ENCODE data around the gene STAT6.

The STAT6 gene, protein sequence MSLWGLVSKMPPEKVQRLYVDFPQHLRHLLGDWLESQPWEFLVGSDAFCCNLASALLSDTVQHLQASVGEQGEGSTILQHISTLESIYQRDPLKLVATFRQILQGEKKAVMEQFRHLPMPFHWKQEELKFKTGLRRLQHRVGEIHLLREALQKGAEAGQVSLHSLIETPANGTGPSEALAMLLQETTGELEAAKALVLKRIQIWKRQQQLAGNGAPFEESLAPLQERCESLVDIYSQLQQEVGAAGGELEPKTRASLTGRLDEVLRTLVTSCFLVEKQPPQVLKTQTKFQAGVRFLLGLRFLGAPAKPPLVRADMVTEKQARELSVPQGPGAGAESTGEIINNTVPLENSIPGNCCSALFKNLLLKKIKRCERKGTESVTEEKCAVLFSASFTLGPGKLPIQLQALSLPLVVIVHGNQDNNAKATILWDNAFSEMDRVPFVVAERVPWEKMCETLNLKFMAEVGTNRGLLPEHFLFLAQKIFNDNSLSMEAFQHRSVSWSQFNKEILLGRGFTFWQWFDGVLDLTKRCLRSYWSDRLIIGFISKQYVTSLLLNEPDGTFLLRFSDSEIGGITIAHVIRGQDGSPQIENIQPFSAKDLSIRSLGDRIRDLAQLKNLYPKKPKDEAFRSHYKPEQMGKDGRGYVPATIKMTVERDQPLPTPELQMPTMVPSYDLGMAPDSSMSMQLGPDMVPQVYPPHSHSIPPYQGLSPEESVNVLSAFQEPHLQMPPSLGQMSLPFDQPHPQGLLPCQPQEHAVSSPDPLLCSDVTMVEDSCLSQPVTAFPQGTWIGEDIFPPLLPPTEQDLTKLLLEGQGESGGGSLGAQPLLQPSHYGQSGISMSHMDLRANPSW

DNA sequence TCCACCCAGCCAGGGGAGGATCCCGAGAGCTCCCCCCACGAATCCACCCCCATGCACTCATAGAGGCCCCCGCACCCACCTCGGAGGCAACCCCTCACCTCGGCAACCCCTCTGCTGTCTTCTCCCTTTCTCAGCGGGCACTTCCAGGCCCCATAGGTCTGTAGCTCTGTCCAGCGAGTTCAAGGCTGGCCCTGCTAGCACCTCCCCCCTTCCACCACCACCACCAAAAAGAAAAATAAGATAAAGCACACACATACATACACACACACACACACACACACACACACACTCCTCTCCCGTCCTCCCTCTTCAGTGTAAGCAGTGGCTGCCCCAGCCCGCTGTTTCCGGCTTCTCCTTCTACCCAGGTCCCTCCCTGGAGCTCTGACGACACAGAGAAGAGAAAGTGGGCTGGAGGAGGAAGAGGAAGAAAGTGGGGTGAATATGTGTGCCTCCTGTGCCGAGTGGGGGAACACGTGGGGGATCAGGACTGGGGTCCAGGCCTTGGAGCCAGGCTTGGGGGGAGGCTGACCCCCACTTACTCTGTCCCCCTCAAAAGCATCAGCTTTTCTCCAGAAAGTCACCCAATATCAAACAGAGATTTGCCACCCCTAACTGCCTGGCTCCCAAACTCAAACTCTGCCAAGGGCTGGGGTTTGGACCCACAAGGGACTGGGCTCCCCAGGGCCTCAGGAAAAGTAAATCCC, at the start of gene STAT6:
Gene STAT6 (minus strand): TSS at position 332 of the 704 bp plus-strand sequence. CDS start 3,084 bp downstream, outside the sequence.
- DNase-seq, result peak; percentile 47

DNA sequence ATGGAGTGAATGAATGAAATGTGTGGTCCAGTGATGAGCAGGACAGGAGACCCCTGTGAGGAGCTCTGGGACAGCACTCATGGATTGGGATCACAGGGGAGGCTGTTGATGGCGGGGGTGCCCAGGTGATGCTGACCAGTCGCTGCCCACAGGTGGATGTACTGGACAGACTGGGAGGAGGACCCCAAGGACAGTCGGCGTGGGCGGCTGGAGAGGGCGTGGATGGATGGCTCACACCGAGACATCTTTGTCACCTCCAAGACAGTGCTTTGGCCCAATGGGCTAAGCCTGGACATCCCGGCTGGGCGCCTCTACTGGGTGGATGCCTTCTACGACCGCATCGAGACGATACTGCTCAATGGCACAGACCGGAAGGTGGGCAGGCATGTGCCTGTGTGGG, 49.6 kb upstream of the STAT6 start:
- no peak for DNase-seq

DNA sequence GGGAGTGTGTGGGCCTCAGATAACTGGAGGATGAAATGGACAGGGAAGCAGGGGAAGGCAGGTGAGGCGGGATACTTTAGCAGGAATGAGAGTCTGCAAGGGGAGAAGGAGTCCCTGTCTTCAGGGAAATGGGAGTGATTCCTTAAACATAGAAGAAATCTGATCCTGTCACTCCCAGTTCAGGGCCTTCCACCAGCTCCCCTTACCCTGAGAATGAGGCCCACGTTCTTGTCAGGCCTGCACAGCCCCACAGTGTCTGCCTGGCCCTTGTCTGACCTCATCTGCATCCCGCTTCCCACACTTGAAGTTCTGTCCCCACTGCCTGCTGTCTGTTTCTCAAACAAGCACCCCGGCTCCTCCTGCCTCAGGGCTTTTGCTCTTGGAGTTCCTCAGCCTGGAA, 48.9 kb upstream of the STAT6 start:
- no peak for DNase-seq

DNA sequence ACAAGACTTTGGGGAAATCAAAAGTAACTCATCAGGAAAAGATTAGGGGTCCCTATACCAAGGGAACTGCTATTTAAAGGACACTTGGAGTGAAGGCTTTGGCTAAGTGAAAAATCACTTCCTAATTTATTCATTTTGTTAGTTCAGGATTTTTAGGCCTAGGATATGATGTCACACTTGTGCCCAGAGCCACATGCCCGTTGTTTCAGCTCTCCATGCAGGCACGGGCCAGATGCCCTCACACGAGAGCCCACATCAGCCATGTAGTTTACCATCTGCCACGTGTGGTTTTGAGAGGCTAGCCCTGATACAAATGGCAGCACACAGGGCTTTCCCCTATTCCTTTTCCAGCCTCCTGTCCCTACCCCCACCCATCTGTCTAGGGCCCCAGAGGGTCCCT, 48.1 kb upstream of the STAT6 start:
- DNase-seq, result no peak

DNA sequence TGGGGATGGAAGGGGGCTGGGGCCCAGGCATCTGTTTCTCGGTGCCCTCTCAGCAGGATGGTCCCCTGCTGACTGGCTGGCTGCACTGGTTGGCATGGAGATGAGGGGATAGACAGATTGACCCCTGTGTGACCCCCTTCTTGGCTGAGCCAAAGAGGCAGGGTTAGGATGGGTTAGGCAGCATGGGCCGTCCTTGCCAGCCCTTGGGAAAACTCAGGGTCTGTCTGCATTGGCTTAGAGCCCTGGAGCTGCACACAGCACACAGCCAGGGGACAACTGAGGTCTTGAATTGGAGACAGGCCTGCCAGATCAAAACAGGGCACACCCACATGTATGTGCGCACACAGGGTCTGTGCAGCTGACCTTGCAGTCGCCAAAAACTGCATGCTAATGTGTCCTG, 47.5 kb upstream of the STAT6 start:
- DNase-seq, result no peak

DNA sequence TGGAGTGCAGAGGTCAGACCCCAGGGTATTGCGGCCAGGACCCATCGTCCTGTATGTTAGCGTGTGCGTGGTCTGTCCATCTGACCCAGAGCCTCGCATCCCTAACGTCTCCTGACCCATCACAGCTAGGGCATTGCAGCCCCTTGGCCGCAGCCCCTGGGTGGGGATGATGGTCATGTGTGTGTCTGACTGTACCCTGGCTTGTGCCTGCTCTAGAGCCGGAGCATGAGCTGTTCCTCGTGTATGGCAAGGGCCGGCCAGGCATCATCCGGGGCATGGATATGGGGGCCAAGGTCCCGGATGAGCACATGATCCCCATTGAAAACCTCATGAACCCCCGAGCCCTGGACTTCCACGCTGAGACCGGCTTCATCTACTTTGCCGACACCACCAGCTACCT, 47.0 kb upstream of the STAT6 start:
- no peak for DNase-seq

DNA sequence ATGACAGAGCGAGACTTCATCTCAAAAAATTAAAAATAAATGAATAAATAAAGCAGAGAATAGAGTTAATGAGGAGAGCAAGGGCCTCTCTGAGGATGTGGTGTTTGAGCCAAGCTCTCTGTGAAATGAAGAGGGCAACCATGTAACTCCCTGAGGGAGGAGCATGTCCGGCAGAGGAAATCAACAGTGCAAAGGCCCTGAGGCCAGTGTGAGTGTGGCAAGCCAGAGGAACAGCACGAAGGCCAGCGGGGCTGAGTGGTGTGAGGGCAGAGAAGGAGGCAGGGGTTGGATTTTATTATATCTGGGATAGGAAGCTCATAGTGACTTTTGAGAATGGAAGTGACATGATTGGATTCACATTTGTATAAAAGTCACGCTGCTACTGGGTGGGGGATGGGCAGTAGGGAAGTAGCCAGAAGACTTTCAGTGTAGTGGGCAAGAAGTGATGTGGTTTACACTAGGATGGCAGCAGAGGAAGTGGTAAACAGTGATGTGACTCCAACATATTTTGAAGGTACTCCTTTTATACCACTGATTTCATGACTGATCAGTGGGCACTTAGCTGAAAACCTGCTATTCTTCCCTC, 46.5 kb upstream of the STAT6 start:
- no peak for DNase-seq

DNA sequence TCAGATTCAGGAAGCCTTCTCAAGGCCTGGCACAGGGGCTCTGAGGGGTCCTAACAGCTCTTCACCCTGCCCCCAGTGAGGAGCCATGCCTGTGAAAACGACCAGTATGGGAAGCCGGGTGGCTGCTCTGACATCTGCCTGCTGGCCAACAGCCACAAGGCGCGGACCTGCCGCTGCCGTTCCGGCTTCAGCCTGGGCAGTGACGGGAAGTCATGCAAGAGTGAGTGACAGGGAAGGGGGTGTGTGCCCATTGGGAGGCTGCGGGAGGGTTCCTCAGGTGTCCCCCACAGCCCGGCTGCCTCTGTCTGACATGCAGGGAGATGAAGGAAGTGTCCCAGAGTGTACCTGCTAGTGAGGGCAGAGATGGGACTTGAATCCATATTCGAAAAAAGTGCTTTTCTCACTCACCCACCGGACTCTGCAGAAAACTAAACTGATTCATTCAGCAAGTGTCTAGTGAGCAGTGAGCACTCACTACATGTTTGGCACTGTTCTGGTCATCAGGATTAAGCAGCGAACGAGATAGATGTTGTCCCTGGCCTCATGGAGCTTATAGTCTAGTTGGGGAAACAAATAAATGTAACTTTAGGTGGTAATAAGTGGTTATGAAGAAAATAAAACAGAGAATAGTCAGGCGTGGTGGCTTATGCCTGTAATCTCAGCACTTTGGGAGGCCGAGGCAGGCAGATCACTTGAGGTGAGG, 45.7 kb upstream of the STAT6 start:
- no peak for DNase-seq

DNA sequence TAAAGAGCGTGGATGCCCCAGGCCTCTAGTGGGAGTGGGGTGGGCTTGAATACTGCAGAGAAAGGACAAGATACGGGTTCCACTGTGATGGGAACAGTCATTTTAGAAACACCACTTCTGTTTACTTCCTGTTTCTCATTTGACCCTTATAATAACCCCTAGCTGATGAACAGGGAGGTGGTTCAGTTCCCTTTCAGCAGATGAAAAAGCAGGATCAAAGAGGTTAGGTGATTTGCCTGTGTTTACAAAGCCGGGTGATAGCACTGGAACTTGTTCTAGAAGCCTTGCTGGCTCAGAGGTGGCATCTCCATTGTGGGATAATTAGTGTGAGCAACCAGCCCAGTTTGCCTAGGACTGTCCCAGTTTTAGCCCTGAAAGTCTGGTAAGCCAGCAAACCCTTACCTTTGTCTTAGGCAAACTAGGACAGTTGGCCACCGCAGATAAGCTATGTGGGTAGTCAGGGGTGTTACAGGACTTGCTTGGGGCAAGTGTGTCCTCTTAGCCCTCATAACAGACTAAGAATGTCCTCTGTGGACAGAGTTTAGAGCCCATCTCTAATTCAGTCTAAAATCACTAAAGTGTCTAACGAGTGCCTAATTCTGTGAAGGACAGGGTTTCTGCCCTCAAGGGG, 43.8 kb upstream of the STAT6 start:
- DNase-seq, result no peak

DNA sequence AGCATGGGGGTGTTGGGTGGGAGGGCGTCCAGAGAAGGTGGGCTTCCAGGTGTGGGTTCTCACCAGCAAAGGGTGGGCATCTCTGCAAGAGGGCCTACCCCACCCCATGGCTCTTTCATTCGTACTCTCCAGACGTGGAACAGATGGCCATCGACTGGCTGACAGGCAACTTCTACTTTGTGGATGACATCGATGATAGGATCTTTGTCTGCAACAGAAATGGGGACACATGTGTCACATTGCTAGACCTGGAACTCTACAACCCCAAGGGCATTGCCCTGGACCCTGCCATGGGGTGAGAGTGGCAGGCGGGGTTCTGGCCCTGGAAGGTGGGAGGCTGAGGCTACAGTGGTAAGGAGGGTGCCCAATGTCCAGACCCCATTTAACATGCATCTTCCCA, 42.9 kb upstream of the STAT6 start:
- DNase-seq, result no peak

DNA sequence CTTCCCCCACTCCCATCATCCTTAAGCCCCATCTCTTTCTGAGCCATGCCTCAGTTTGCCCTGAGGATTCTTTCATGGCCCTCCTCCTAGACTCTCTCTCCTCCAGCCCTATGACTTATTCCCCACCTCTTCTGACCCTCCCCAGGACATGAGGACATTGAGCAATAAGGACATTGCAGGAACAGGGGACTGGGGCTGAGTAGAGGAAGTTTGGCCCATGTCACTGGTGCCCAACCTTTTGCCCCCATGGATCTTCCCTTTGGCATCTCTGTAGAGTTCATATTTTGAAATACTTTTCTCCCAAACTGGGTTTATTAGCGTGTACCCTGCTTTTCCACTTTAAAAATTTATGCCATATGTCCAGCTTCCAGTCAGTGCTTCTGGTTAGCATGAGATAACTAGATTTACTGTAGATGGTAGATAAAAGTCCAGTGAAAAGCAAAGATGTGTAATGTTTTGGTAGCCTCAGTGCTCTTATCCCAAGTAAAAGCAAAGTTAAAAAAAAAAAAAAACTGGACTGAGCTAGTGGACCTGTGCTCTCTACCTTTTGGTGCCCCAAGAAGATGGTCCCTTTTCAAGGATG, 42.3 kb upstream of the STAT6 start:
- no peak for DNase-seq

DNA sequence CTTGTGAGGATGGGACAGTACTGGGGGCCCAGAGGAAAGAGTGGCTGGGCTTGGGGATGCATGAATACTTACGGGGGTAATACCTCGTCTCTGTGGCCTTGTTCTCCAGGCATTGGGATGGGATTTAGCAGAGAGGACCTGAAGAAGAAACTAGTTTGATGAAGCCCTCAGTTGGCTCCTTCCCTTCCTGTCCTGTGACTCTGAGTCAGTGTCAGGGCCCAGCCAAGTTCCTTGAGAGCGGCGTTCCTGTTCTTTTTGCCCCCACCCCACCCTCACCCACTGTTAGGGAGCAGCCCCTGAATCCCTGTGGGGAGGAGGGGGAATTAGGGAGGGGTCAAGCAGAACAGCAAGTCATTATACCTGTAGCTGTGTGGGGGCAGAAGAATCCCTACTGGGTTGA, 41.5 kb upstream of the STAT6 start:
- no peak for DNase-seq

DNA sequence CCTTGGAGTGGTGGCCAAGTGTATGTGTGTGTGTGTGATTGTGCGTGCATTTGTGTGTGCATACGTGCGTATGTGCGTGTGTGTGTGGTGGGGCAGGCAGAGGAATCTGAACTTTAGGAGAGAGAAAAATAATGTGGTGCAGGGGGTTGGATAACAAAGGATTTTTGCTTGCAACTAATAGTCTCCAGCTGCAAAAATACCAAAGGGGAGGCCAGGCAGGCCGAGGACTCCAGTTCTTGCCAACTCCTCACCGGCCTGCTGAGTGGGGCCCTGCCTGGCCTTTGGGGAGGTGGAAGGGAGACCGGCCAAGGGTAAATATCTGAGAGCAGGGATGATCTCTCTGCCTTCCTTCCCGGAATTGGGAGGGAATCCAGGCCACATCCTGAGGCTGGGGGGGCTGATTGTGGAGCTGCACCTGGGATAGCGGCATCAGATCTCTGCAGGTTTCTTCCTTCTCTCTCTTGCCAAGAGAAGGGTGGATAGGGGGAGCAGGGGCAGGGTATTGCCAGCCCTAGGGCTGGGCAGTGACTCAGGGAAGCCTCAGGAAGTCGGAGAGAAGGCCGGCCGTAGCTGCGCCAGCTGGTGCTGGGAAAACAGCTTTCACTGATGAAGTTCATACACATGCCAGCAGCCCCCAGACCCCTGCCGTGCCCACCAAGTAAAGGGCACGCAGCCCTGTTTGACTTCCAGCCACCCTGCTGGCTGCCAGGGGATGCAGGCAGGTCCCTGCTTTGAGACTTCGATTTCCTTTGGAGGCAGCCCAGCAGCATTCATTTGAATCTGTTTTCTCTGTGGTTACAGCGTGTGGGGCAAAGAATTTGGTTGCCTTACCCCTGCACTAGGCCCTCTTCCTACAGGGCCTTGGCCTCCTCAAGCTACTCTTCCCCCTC, 40.8 kb upstream of the STAT6 start:
- no peak for DNase-seq

DNA sequence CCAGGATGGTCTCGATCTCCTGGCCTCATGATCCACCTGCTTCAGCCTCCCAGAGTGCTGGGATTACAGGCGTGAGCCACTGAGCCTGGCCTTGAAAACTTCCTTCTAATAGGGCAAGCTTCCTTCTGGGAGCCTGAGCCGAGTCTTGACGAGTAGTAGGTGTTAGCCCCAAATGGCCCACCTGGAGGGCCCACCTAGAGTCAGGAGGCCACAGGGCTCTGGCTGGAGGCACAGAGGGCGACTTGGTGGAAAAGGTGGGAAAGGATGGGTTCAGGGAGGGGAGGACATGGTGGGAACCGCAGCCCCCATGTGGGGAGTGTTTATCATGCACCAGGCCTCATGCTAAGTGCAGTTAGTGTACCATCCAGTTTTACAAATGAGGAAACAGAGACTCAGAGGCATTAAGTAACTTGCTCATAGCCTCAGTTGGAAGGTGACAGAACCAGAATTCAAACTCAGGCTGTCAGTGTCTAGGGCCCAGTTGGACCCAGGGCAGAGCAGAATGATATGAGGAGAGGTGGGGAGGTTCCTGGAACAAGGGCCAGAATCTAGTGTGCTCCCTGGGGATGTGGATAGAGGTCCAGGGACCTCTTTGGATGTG, 39.3 kb upstream of the STAT6 start:
- DNase-seq, result no peak

DNA sequence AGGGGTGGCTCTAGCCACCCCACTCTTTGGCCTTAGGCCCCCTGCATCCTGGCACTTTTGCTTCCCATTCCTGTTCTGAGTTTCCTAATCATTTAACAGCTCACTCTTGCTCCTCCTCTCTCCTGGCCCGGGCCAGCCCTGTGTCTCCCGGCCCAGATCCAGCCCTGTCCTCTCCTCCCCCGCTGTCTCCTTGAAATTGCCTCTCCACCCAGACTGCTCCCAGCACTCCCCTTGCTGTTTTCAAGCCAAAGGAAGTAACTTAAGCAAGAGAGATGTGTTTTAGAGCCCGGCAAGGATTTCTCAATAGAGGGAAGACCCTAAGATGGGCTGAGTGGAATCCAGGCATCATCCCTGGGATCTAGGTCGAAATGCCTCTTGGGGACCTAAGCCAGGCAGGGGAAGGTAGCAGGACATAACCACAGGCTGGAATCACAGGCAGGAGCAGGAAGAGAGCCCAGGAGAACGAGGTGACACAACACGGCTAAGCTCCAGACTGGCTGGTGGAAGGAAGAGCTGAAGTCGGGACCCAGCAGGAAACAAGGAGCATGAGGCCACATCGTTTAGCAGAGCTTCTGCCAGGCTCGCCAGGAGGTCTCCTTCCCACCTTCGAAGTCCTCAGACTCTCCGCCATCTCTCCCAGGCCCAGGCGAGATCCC, 38.2 kb upstream of the STAT6 start:
- peak; percentile 51 for DNase-seq

DNA sequence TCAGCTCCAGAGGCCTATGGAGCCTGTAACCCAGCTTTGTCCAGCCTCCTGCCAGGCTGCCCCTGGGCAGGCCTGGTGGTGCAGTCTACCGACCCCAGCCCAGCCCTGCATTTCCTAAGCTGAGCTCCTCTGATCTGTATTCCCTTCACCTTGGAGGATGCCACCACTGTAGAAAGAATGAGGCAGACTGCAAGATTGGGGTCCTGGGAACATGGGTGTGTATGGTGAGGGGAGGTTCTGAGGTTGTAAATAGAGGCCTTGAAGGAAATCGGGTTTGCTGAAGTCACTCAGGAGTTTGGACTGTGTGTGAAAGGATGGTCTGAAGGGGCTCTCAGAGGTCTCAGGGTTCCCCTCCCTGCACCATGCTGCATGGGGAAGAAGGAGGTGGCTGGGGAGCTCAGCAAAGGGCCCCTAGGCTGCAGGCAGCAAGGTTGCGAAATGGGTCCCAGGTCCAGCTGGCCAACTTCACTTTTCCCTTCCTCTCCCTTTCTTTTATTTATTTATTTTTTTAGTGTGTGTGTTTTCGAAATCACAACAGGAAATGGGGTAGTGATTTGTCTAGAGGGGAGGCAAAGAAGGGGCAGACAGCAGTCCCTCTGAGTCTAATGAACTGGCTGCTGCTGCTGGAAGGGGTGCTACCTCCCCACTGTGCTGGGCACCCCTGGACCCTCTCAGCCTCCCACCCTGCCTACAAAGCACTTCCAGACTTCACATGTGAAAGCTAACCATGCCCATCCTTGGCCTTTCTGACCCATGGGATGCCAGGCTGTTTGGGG, 37.5 kb upstream of the STAT6 start:
- no peak for DNase-seq

DNA sequence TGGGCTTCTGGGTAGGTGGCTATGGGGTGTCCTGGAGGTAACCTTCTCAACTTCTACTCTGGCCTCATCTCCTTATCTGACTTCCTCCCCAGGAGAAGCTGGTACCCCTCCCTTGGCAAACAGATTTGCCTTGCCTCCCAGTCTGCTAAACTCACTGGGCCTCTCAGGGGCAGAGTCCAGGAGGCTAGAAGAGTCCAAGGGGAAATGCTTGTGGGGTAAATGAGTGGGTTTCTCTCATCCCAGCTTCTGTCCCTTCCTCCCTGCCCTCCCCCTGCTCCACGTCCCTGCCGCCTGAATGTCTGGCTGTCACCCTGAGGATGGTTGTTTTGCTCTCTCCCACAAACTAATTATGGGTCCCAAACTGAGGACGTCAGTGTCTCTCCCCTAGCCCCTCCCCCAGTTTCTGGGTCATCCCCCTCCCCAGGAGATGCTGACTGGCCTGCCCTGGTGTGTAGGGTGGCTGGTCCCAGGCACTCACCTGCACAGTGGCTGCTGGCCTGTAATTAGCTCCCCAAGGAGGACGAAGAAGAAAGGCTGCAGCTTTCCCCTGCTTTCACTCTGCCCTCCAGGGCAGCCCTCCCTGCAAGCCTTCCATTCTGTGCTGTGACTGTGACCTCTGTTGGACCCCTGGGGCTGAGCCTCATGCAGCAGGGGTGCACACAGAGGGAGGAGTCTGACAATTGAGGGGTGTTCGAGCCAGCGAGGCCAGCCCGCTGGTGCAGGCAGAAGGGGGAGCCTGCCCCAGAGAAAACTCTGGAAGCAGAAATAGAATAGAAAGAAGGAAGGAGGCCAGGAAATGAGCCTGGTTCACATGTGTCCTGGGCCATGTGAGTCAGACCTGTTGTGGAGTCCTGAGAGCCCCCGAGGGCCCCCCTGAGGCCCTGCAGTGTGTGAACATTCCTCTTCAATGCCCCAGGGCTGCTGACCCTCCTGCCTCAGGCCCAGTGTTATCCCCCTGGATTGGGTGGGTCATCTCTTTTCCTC, 36.1 kb upstream of the STAT6 start, which contains the start of gene LRP1-AS:
Gene LRP1-AS (minus strand): TSS at position 659 of the 984 bp plus-strand sequence.
- DNase-seq, result no peak

Measured in NCI-H2029 treated with DMSO at 0.1 percent for 48 hours (cell line).